WTC11 (cell line): ENCODE data around the gene ARHGAP6. TPM values are rescaled to one million over a fixed set of nuclear protein-coding genes. Genes with fewer than 3 reads are reported as not detected.

ENCODE experiments used
- ATAC-seq: fragments of 200-7000 bp; cut with Tn5 transposase; 2 replicates; pipeline ENCODE4 v1.10.0; 2021; ENCODE audit warnings: mild to moderate bottlenecking, moderate library complexity
- CTCF ChIA-PET: fragments of 300-600 bp; sonication (Branson Sonifier 250); formaldehyde crosslinking; loops from one replicate; lab custom pipeline; 2021; ENCODE audit warnings: antibody characterized with exemption; lab: Charles Lee
- POLR2A ChIA-PET: fragments of 350-600 bp; sonication (Branson Sonifier 250); formaldehyde crosslinking; loops from one replicate; lab custom pipeline; 2021; ENCODE audit warnings: antibody characterized with exemption; lab: Charles Lee
- DNase-seq: peaks from one replicate; pipeline ENCODE4 v3.0.0; 2021; ENCODE audit warnings: low spot score
- H3K27ac Mint-ChIP-seq: 2 replicates; pipeline ENCODE4 v1.8.0; 2021; ENCODE audit warnings: mixed read lengths
- H3K27me3 Mint-ChIP-seq: 2 replicates; pipeline ENCODE4 v1.8.0; 2021; ENCODE audit warnings: low read depth, mild to moderate bottlenecking, moderate library complexity, mixed read lengths
- H3K36me3 Mint-ChIP-seq: 2 replicates; pipeline ENCODE4 v1.8.0; 2021; ENCODE audit warnings: mixed read lengths
- H3K4me1 Mint-ChIP-seq: 2 replicates; pipeline ENCODE4 v1.8.0; 2022; ENCODE audit warnings: mixed read lengths
- H3K4me3 Mint-ChIP-seq: 2 replicates; pipeline ENCODE4 v1.8.0; 2021; ENCODE audit warnings: mild to moderate bottlenecking, moderate library complexity, mixed read lengths
- H3K9me3 Mint-ChIP-seq: 2 replicates; pipeline ENCODE4 v1.8.0; 2021; ENCODE audit warnings: mixed read lengths
- ATF1 ChIP-seq: sonication (generic); formaldehyde crosslinking; IDR thresholded peaks from 2 replicates; pipeline ENCODE4 v1.8.1; 2023; ENCODE audit warnings: mild to moderate bottlenecking, moderate library complexity, missing genetic modification reagents
- ELF4 ChIP-seq: sonication (generic); formaldehyde crosslinking; IDR thresholded peaks from 2 replicates; pipeline ENCODE4 v1.8.1; 2022; ENCODE audit warnings: low read depth, mild to moderate bottlenecking, moderate library complexity, missing genetic modification reagents
- ESRRA ChIP-seq: sonication (generic); formaldehyde crosslinking; IDR thresholded peaks from 2 replicates; pipeline ENCODE4 v1.8.1; 2022; ENCODE audit warnings: mild to moderate bottlenecking, missing genetic modification reagents, borderline replicate concordance
- FOXP1 ChIP-seq: sonication (generic); formaldehyde crosslinking; IDR thresholded peaks from 2 replicates; pipeline ENCODE4 v1.8.0; 2022; ENCODE audit warnings: missing genetic modification reagents, mild to moderate bottlenecking, moderate library complexity, borderline replicate concordance
- NFYB ChIP-seq: sonication (generic); formaldehyde crosslinking; conservative IDR thresholded peaks from 2 replicates; pipeline ENCODE4 v1.8.0; 2022; ENCODE audit warnings: low read depth, missing genetic modification reagents
- NR1H2 ChIP-seq: sonication (generic); formaldehyde crosslinking; IDR thresholded peaks from 2 replicates; pipeline ENCODE4 v1.9.0; 2021; ENCODE audit warnings: mild to moderate bottlenecking, moderate library complexity, missing genetic modification reagents
- TEAD1 ChIP-seq: sonication (generic); formaldehyde crosslinking; IDR thresholded peaks from 2 replicates; pipeline ENCODE4 v1.8.0; 2022; ENCODE audit warnings: mild to moderate bottlenecking, missing genetic modification reagents
- ZNF396 ChIP-seq: fragments of 250-450 bp; sonication (Bioruptor Pico); IDR thresholded peaks from 2 replicates; pipeline ENCODE4 v1.8.0; 2021; ENCODE audit warnings: mild to moderate bottlenecking, moderate library complexity, borderline replicate concordance
- ZNF423 ChIP-seq: fragments of 250-450 bp; sonication (Bioruptor Pico); IDR thresholded peaks from 2 replicates; pipeline ENCODE4 v2.1.2; 2022; ENCODE audit warnings: mild to moderate bottlenecking, moderate library complexity
- ZNF671 ChIP-seq: fragments of 250-450 bp; sonication (Bioruptor Pico); IDR thresholded peaks from 2 replicates; pipeline ENCODE4 v1.8.0; 2021; ENCODE audit warnings: mild to moderate bottlenecking
- total RNA-seq: library from RNA; stranded (reverse); gene quantifications from 3 replicates; pipeline ENCODE4 v1.2.3, GENCODE V29; 2021
- TF ChIP-seq, protein P1 (sequence below): sonication (generic); formaldehyde crosslinking; IDR thresholded peaks from 2 replicates; pipeline ENCODE4 v1.8.1; 2022; ENCODE audit warnings: mild to moderate bottlenecking, missing genetic modification reagents, moderate library complexity, borderline replicate concordance
- TF ChIP-seq, protein P2 (sequence below): fragments of 250-450 bp; sonication (Bioruptor Pico); IDR thresholded peaks from 2 replicates; pipeline ENCODE4 v1.9.0; 2021; ENCODE audit warnings: mild to moderate bottlenecking, borderline replicate concordance
- TF ChIP-seq, protein P3 (sequence below): fragments of 250-450 bp; sonication (Bioruptor Pico); IDR thresholded peaks from 2 replicates; pipeline ENCODE4 v1.9.0; 2021; ENCODE audit warnings: moderate library complexity, mild to moderate bottlenecking, inconsistent platforms, borderline replicate concordance
- TF ChIP-seq, protein P4 (sequence below): sonication (generic); formaldehyde crosslinking; IDR thresholded peaks from 2 replicates; pipeline ENCODE4 v1.8.1; 2023; ENCODE audit warnings: mild to moderate bottlenecking, missing genetic modification reagents, moderate library complexity
- TF ChIP-seq, protein P5 (sequence below): fragments of 250-450 bp; sonication (Bioruptor Pico); IDR thresholded peaks from 2 replicates; pipeline ENCODE4 v1.9.0; 2021; ENCODE audit warnings: mild to moderate bottlenecking
- TF ChIP-seq, protein P6 (sequence below): sonication (generic); formaldehyde crosslinking; IDR thresholded peaks from 2 replicates; pipeline ENCODE4 v1.8.1; 2022; ENCODE audit warnings: low read depth, missing genetic modification reagents, borderline replicate concordance
- TF ChIP-seq, protein P7 (sequence below): fragments of 250-450 bp; sonication (Bioruptor Pico); IDR thresholded peaks from 2 replicates; pipeline ENCODE4 v1.8.0; 2021; ENCODE audit warnings: mild to moderate bottlenecking

The ARHGAP6 gene
- total RNA-seq, 1 experiment from 2014 or later = 1.0 TPM

DNA sequence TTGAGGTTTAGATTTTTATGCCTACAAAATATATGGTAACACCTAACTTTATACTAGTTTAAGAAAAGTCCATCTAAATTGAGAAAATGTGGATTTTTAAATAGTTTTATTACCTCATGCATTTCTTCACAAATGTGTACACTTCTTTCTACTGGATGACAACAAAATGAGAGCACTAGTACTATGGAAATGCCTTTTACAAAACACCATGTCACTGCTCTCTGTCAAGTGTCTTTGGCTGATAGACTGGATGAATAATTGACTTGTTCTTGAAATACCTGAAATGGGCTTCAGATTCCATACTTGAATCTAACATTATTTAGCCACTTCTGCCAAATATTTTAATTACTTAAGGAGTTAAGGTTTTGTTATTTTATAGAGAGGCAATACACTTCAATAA is 323.0 kb downstream of the ARHGAP6 start:
- Mint-ChIP-seq H3K4me3 (no peak overlapping the region), H3K27me3 (peaks cover 4% of the 10 kb centered on the region), H3K27ac (no peak overlapping the region), H3K9me3 (no peaks in the 10 kb centered on the region), H3K4me1 (peaks cover 9% of the 10 kb centered on the region; the same call in 1 of the 2 replicates), H3K36me3 (no peaks in the 10 kb centered on the region)
- no peak for ATAC-seq
- no peak for DNase-seq
- TF ChIP-seq FOXP1 (CRISPR knock-in tag) (no peak), NFYB (no peak), ZNF423 (CRISPR knock-in tag) (no peak), NR1H2 (CRISPR knock-in tag) (no peak), ESRRA (CRISPR knock-in tag) (no peak), ZNF671 (CRISPR knock-in tag) (no peak)
- TF ChIP-seq, protein P1, sequence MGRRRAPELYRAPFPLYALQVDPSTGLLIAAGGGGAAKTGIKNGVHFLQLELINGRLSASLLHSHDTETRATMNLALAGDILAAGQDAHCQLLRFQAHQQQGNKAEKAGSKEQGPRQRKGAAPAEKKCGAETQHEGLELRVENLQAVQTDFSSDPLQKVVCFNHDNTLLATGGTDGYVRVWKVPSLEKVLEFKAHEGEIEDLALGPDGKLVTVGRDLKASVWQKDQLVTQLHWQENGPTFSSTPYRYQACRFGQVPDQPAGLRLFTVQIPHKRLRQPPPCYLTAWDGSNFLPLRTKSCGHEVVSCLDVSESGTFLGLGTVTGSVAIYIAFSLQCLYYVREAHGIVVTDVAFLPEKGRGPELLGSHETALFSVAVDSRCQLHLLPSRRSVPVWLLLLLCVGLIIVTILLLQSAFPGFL (CRISPR knock-in tag) = no peak
- TF ChIP-seq, protein P2, sequence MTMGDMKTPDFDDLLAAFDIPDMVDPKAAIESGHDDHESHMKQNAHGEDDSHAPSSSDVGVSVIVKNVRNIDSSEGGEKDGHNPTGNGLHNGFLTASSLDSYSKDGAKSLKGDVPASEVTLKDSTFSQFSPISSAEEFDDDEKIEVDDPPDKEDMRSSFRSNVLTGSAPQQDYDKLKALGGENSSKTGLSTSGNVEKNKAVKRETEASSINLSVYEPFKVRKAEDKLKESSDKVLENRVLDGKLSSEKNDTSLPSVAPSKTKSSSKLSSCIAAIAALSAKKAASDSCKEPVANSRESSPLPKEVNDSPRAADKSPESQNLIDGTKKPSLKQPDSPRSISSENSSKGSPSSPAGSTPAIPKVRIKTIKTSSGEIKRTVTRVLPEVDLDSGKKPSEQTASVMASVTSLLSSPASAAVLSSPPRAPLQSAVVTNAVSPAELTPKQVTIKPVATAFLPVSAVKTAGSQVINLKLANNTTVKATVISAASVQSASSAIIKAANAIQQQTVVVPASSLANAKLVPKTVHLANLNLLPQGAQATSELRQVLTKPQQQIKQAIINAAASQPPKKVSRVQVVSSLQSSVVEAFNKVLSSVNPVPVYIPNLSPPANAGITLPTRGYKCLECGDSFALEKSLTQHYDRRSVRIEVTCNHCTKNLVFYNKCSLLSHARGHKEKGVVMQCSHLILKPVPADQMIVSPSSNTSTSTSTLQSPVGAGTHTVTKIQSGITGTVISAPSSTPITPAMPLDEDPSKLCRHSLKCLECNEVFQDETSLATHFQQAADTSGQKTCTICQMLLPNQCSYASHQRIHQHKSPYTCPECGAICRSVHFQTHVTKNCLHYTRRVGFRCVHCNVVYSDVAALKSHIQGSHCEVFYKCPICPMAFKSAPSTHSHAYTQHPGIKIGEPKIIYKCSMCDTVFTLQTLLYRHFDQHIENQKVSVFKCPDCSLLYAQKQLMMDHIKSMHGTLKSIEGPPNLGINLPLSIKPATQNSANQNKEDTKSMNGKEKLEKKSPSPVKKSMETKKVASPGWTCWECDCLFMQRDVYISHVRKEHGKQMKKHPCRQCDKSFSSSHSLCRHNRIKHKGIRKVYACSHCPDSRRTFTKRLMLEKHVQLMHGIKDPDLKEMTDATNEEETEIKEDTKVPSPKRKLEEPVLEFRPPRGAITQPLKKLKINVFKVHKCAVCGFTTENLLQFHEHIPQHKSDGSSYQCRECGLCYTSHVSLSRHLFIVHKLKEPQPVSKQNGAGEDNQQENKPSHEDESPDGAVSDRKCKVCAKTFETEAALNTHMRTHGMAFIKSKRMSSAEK (CRISPR knock-in tag) = no peak
- TF ChIP-seq, protein P3, sequence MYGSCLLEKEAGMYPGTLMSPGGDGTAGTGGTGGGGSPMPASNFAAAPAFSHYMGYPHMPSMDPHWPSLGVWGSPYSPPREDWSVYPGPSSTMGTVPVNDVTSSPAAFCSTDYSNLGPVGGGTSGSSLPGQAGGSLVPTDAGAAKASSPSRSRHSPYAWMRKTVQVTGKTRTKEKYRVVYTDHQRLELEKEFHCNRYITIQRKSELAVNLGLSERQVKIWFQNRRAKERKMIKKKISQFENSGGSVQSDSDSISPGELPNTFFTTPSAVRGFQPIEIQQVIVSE (CRISPR knock-in tag) = no peak
- TF ChIP-seq, protein P4, sequence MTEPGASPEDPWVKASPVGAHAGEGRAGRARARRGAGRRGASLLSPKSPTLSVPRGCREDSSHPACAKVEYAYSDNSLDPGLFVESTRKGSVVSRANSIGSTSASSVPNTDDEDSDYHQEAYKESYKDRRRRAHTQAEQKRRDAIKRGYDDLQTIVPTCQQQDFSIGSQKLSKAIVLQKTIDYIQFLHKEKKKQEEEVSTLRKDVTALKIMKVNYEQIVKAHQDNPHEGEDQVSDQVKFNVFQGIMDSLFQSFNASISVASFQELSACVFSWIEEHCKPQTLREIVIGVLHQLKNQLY (CRISPR knock-in tag) = no peak
- TF ChIP-seq, protein P5, sequence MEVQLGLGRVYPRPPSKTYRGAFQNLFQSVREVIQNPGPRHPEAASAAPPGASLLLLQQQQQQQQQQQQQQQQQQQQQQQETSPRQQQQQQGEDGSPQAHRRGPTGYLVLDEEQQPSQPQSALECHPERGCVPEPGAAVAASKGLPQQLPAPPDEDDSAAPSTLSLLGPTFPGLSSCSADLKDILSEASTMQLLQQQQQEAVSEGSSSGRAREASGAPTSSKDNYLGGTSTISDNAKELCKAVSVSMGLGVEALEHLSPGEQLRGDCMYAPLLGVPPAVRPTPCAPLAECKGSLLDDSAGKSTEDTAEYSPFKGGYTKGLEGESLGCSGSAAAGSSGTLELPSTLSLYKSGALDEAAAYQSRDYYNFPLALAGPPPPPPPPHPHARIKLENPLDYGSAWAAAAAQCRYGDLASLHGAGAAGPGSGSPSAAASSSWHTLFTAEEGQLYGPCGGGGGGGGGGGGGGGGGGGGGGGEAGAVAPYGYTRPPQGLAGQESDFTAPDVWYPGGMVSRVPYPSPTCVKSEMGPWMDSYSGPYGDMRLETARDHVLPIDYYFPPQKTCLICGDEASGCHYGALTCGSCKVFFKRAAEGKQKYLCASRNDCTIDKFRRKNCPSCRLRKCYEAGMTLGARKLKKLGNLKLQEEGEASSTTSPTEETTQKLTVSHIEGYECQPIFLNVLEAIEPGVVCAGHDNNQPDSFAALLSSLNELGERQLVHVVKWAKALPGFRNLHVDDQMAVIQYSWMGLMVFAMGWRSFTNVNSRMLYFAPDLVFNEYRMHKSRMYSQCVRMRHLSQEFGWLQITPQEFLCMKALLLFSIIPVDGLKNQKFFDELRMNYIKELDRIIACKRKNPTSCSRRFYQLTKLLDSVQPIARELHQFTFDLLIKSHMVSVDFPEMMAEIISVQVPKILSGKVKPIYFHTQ (CRISPR knock-in tag) = no peak
- ChIA-PET POLR2A (no interaction called here), CTCF (interaction anchor here (1.7 kb wide), 1 partner anchor 39 kb away, joined by 4 read pairs; no protein-coding TSS in a partner anchor)

DNA sequence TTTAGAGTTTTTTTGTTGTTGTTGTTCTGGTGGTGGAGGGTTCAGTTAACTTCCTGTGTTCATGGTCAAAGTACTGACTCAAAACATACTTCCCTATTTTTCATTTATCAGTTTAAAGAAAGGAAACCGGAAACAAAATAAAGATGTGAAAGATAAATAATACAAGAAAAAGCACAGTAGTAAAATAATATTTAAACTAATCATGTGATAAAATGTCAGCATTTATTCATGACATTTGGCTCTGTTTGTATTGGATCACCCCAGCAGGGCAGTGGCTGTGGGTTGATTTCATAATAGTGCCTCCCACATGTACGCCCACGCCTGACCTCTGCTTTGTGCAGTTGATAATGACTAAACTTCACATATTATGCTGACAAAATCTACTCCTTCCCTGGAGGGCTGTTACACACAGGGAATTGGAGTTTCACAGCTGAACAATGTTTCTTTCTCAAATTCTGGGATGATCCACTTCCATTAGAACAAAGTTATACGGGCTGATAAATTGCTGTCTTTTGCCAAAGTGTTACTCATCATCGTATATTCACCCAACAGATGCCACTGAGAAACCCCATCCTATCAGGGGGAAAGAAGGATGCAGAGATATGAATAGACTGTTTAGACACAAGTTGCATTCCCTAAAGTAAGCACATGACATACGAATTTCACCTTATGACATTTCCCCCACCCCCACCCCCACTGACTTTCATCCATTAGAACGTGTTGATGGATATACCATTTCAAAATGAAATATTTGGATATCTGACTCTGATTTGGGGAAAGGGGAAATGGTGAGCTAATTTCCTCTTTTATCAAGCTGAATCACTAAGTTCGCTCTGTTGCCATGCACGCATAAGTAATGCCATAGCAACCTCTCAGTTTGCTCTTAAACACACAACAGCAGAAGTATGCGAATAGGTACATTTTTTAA is 324.2 kb downstream of the ARHGAP6 start:
- POLR2A ChIA-PET = no interaction called here
- ATAC-seq (no peak), DNase-seq (no peak)
- no peak overlapping the region for H3K4me3 Mint-ChIP-seq
- no peak overlapping the region for H3K27ac Mint-ChIP-seq
- peaks cover 8% of the 10 kb centered on the region; the same call in 1 of the 2 replicates for H3K4me1 Mint-ChIP-seq
- H3K9me3 Mint-ChIP-seq = no peaks in the 10 kb centered on the region
- CTCF ChIA-PET = interaction anchor here (1.7 kb wide), 1 partner anchor 40 kb away, joined by 4 read pairs; no protein-coding TSS in a partner anchor
- peaks cover 3% of the 10 kb centered on the region; the same call in 1 of the 2 replicates for H3K27me3 Mint-ChIP-seq
- H3K36me3 Mint-ChIP-seq = no peaks in the 10 kb centered on the region
- TF ChIP-seq ZNF396 (CRISPR knock-in tag) (no peak), ELF4 (CRISPR knock-in tag) (no peak), TEAD1 (CRISPR knock-in tag) (no peak), ATF1 (CRISPR knock-in tag) (no peak)
- TF ChIP-seq, protein P6, sequence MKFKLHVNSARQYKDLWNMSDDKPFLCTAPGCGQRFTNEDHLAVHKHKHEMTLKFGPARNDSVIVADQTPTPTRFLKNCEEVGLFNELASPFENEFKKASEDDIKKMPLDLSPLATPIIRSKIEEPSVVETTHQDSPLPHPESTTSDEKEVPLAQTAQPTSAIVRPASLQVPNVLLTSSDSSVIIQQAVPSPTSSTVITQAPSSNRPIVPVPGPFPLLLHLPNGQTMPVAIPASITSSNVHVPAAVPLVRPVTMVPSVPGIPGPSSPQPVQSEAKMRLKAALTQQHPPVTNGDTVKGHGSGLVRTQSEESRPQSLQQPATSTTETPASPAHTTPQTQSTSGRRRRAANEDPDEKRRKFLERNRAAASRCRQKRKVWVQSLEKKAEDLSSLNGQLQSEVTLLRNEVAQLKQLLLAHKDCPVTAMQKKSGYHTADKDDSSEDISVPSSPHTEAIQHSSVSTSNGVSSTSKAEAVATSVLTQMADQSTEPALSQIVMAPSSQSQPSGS (CRISPR knock-in tag) = no peak
- TF ChIP-seq, protein P7, sequence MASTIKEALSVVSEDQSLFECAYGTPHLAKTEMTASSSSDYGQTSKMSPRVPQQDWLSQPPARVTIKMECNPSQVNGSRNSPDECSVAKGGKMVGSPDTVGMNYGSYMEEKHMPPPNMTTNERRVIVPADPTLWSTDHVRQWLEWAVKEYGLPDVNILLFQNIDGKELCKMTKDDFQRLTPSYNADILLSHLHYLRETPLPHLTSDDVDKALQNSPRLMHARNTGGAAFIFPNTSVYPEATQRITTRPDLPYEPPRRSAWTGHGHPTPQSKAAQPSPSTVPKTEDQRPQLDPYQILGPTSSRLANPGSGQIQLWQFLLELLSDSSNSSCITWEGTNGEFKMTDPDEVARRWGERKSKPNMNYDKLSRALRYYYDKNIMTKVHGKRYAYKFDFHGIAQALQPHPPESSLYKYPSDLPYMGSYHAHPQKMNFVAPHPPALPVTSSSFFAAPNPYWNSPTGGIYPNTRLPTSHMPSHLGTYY (CRISPR knock-in tag) = no peak
- TF ChIP-seq, protein P1 (CRISPR knock-in tag) = no peak
- TF ChIP-seq, protein P3 (CRISPR knock-in tag) = no peak
